GM12878 (cell line): Measurements from ENCODE around the gene GRIP2. TPM values are rescaled to one million over a fixed set of nuclear protein-coding genes. Genes with fewer than 3 reads are reported as not detected.

Experiments used
- ATAC-seq: fragments of 200-7000 bp; cut with Tn5 transposase; 3 replicates; pipeline ENCODE4 v1.9.1; 2020; ENCODE audit warnings: mild to moderate bottlenecking, moderate library complexity
- BruUV-seq: library from RNA; stranded (reverse); fragments of 400-500 nt; replicated peaks from 2 replicates; lab custom pipeline; 2021; lab: Mats Ljungman, UMichigan
- CTCF ChIA-PET: fragments of 300-600 bp; sonication (Branson Sonifier 250); formaldehyde crosslinking; extraction: SDS; loops from one replicate; lab custom pipeline; 2021; ENCODE audit warnings: inconsistent platforms; lab: Yijun Ruan, JAX
- POLR2A ChIA-PET: fragments of 350-600 bp; formaldehyde crosslinking; extraction: SDS; loops from one replicate; lab custom pipeline; 2021; ENCODE audit warnings: inconsistent platforms; lab: Charles Lee
- RAD21 ChIA-PET: fragments of 300-600 bp; sonication (Branson Sonifier 250); formaldehyde crosslinking; loops from one replicate; lab custom pipeline; 2023; ENCODE audit warnings: antibody characterized with exemption; ENCODE audit not compliant: unreplicated experiment; lab: Charles Lee
- SMC1A ChIA-PET: fragments of 300-600 bp; sonication (Branson Sonifier 250); formaldehyde crosslinking; loops from one replicate; lab custom pipeline; 2023; ENCODE audit not compliant: unreplicated experiment, uncharacterized antibody; lab: Charles Lee
- DNase-seq: peaks from one replicate; pipeline ENCODE4 v3.0.0-alpha.2; 2011; ENCODE audit warnings: low read depth, low spot score
- FAIRE-seq: peaks from 3 replicates; lab custom pipeline; 2011; peaks lifted over from hg19 to GRCh38; lab: Jason Lieb, UNC
- H2AFZ ChIP-seq: 2 replicates; pipeline ENCODE4 v1.6.0; 2011; ENCODE audit warnings: low read depth, low read length, control low read depth; ENCODE audit not compliant: control insufficient read depth
- H3K27ac ChIP-seq: 2 replicates; pipeline ENCODE4 v1.5.1; 2011; ENCODE audit warnings: control low read depth; ENCODE audit not compliant: control insufficient read depth, insufficient read depth
- H3K27me3 ChIP-seq, 2 experiments: replicated peaks in 1 of 2; 2 replicates each; pipeline versions ENCODE4 v1.6.0 to v1.6.1; 2011; ENCODE audit warnings: low read length in 1 of 2; ENCODE audit not compliant: control insufficient read depth in 2 of 2, insufficient read depth in 2 of 2
- H3K36me3 ChIP-seq, 2 experiments: 2 replicates each; pipeline ENCODE4 v1.5.1; 2011; ENCODE audit warnings: low read length in 1 of 2; ENCODE audit not compliant: control insufficient read depth in 2 of 2, insufficient read depth in 2 of 2
- H3K4me1 ChIP-seq: 2 replicates; pipeline ENCODE4 v1.6.1; 2011; ENCODE audit warnings: mild to moderate bottlenecking, low read length, moderate library complexity, mixed read lengths; ENCODE audit not compliant: control insufficient read depth, insufficient read depth
- H3K4me2 ChIP-seq: 2 replicates; pipeline ENCODE4 v1.6.0; 2011; ENCODE audit warnings: control low read depth; ENCODE audit not compliant: control insufficient read depth, insufficient read depth
- H3K4me3 ChIP-seq: fragments of 200-600 bp; sonication (generic); 2 replicates; pipeline ENCODE4 v1.5.1; 2016
- H3K79me2 ChIP-seq: 2 replicates; pipeline ENCODE4 v1.6.0; 2011; ENCODE audit warnings: low read length; ENCODE audit not compliant: control insufficient read depth, insufficient read depth
- H3K9ac ChIP-seq: 2 replicates; pipeline ENCODE4 v1.8.0; 2011; ENCODE audit warnings: low read length, control low read depth, mixed read lengths; ENCODE audit not compliant: control insufficient read depth, insufficient read depth
- H3K9me3 ChIP-seq: replicated peaks from 3 replicates; pipeline ENCODE4 v1.5.1; 2011; ENCODE audit warnings: mild to moderate bottlenecking, low read length; ENCODE audit not compliant: control insufficient read depth, insufficient read depth
- H4K20me1 ChIP-seq: 2 replicates; pipeline ENCODE4 v1.6.0; 2011; ENCODE audit not compliant: control insufficient read depth, insufficient read depth
- EGR1 ChIP-seq, 2 experiments: IDR thresholded peaks; 1 replicate in 1 of 2; 2 replicates in 1 of 2; pipeline ENCODE4 v1.6.1; 2011 to 2012; ENCODE audit warnings: low read depth in 2 of 2, low read length in 2 of 2, borderline replicate concordance in 1 of 2, mild to moderate bottlenecking in 1 of 2, moderate library complexity in 1 of 2
- EP300 ChIP-seq, 2 experiments: fragments of 150-350 bp in 1 of 2; IDR thresholded peaks; 2 replicates each; pipeline ENCODE4 v1.6.1; 2011 to 2012; ENCODE audit warnings: low read depth in 2 of 2, low read length in 2 of 2, borderline replicate concordance in 1 of 2, improper control_type of control experiment in 1 of 2, inconsistent platforms in 1 of 2; ENCODE audit not compliant: control insufficient read depth in 1 of 2
- EZH2 ChIP-seq: IDR thresholded peaks from 2 replicates; pipeline ENCODE4 v1.6.1; 2012; ENCODE audit warnings: low read depth, mild to moderate bottlenecking, control low read depth, inconsistent platforms, low read length, borderline replicate concordance; ENCODE audit not compliant: control insufficient read depth
- FOXM1 ChIP-seq: IDR thresholded peaks from 2 replicates; pipeline ENCODE4 v1.6.1; 2012; ENCODE audit warnings: low read depth, mild to moderate bottlenecking, inconsistent platforms, low read length, moderate library complexity
- HDGF ChIP-seq: fragments of 450-650 bp; IDR thresholded peaks from 2 replicates; pipeline ENCODE4 v1.6.1; 2016; ENCODE audit warnings: antibody characterized with exemption
- MYC ChIP-seq: IDR thresholded peaks from 2 replicates; pipeline ENCODE4 v1.6.1; 2011; ENCODE audit warnings: mild to moderate bottlenecking, low read length, moderate library complexity, inconsistent platforms; ENCODE audit not compliant: insufficient read depth, insufficient replicate concordance, insufficient read length, severe bottlenecking
- NFYA ChIP-seq: IDR thresholded peaks from 2 replicates; pipeline ENCODE4 v1.6.1; 2011; ENCODE audit warnings: low read depth, mild to moderate bottlenecking, low read length, improper control_type of control experiment, borderline replicate concordance
- RBBP5 ChIP-seq: fragments of 200-600 bp; sonication (generic); conservative IDR thresholded peaks from 2 replicates; pipeline ENCODE4 v1.6.1; 2016
- RFX5 ChIP-seq: IDR thresholded peaks from 2 replicates; pipeline ENCODE4 v1.6.1; 2011; ENCODE audit warnings: low read depth, low read length, improper control_type of control experiment
- SPI1 ChIP-seq: IDR thresholded peaks from 2 replicates; pipeline ENCODE4 v1.6.1; 2011; ENCODE audit warnings: low read depth, mild to moderate bottlenecking, low read length, moderate library complexity, borderline replicate concordance; ENCODE audit not compliant: insufficient read depth
- SRF ChIP-seq, 2 experiments: IDR thresholded peaks; 2 replicates each; pipeline ENCODE4 v1.6.1; 2011; ENCODE audit warnings: low read depth in 2 of 2, low read length in 2 of 2, mild to moderate bottlenecking in 1 of 2, moderate library complexity in 1 of 2
- ZBED1 ChIP-seq: IDR thresholded peaks from 2 replicates; pipeline ENCODE4 v1.6.1; 2016; ENCODE audit warnings: borderline replicate concordance
- WGBS: methylation state at CpG from one replicate; pipeline ENCODE4 v1.1.6; 2016; ENCODE audit warnings: low lambda C conversion rate; ENCODE audit not compliant: insufficient replicate concordance, insufficient coverage; ENCODE audit errors: missing lambda C conversion rate; 5-methylcytosine and 5-hydroxymethylcytosine counted together
- in situ Hi-C: fragments of 300-500 bp; cut with MboI; formaldehyde crosslinking; loops from 9 replicates; pipeline ENCODE4 v1.14.3; 2018; ENCODE audit warnings: mixed read lengths
- intact Hi-C: fragments of 100-400 bp; cut with micrococcal nuclease; formaldehyde crosslinking; loops from one replicate; pipeline ENCODE4 v1.14.2; 2022; ENCODE audit not compliant: unreplicated experiment
- polyA plus RNA-seq, 11 experiments: library from polyadenylated mRNA; depleted of rRNA in 4 of 11; unstranded in 6 of 11; stranded (reverse) in 5 of 11; fragments of >200 nt; fragmentation: Nextera tagmentation in 4 of 11; fragmentation: Illumina TruSeq in 1 of 11; extraction: Ambion mirVana in 4 of 11; extraction: Trizol in 1 of 11; gene quantifications; 1 replicate in 1 of 11; 2 replicates in 10 of 11; pipeline versions ENCODE4 v1.2.1 to v1.2.3, GENCODE V29; 2011 to 2016; ENCODE audit warnings: inconsistent platforms in 2 of 11, missing spikeins in 2 of 11, low read depth in 1 of 11
- total RNA-seq, 4 experiments: library from RNA; depleted of rRNA in 3 of 4; stranded (reverse); fragments of >200 nt in 3 of 4; fragmentation: Illumina TruSeq in 1 of 4; extraction: Trizol in 1 of 4; gene quantifications; 2 replicates each; pipeline versions ENCODE4 v1.2.1 to v1.2.3, GENCODE V29; 2013 to 2021
- TF ChIP-seq, protein P1 (sequence below): fragments of 450-650 bp; IDR thresholded peaks from 2 replicates; pipeline ENCODE4 v1.6.1; 2017; ENCODE audit warnings: low read depth, mild to moderate bottlenecking, moderate library complexity

The GRIP2 gene
- total and polyA plus RNA-seq, 10 of the 15 experiments (the other 5 are each of a cell fraction or from before 2014, with no cell fraction given), result not detected

DNA sequence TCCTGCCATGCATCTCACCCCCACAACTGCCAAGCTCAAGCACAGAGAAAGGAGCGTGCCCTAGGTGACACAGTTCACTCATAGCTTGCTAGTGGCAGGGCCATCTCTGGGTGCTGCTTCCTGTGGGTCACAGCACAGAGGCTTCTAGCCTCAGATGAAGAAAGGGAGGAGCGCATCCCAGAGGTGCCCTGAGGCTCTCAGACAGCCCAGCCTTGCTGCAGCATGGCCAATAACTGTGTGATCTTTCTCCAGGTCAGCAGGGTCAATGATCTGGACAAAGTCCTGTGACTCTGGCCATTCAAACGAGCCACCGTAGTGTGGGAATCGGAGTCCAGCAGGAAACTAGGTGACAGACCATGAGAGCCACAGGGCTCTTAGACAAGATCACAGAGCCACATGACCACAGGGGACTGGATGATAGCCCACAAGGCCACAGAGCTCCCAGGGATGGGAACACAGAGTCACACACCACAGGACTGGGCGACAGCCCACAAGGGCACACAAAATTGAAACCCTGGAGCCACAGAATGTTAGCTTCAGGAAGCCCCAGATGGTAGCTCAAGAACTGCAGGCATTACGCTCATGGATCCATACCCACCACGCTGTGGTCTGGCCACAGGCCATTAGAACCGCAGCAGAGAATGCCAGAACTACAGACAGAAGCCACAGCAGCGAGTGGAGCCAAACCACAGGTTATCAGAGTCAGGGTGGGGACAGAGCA lies 25.9 kb upstream of the GRIP2 start:
- no peak for FAIRE-seq
- SMC1A ChIA-PET, result no interaction called here
- Histone ChIP-seq H4K20me1 (no peaks in the 10 kb centered on the region), H3K79me2 (no peaks in the 10 kb centered on the region), H3K27me3 (peaks cover 2% of the 10 kb centered on the region in 2 experiments; a peak in 3 of 4 replicates), H3K4me2 (no peak overlapping the region), H3K27ac (no peak overlapping the region), H3K36me3 (no peaks in the 10 kb centered on the region), H3K4me3 (no peak overlapping the region), H3K9ac (no peak overlapping the region), H3K9me3 (no peaks in the 10 kb centered on the region), H2AFZ (no peak overlapping the region), H3K4me1 (no peaks in the 10 kb centered on the region)
- TF ChIP-seq RBBP5, result no peak
- TF ChIP-seq ZBED1, result no peak
- TF ChIP-seq EP300 (IDR thresholded peaks at IDR 0.05; ENCODE audit: borderline replicate concordance in 1 of 2, control insufficient read depth in 1 of 2, low read depth in 2 of 2, low read length in 2 of 2), result no peak
- no peak for TF ChIP-seq SRF (IDR thresholded peaks at IDR 0.05; ENCODE audit: low read depth in 2 of 2, low read length in 2 of 2)
- TF ChIP-seq, protein P1, sequence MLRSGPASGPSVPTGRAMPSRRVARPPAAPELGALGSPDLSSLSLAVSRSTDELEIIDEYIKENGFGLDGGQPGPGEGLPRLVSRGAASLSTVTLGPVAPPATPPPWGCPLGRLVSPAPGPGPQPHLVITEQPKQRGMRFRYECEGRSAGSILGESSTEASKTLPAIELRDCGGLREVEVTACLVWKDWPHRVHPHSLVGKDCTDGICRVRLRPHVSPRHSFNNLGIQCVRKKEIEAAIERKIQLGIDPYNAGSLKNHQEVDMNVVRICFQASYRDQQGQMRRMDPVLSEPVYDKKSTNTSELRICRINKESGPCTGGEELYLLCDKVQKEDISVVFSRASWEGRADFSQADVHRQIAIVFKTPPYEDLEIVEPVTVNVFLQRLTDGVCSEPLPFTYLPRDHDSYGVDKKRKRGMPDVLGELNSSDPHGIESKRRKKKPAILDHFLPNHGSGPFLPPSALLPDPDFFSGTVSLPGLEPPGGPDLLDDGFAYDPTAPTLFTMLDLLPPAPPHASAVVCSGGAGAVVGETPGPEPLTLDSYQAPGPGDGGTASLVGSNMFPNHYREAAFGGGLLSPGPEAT, result no peak
- TF ChIP-seq NFYA, result no peak
- no peak for TF ChIP-seq EGR1 (IDR thresholded peaks at IDR 0.05; ENCODE audit: borderline replicate concordance in 1 of 2, low read depth in 2 of 2, low read length in 2 of 2)
- no peak for TF ChIP-seq FOXM1
- no peak for TF ChIP-seq SPI1
- no peak for TF ChIP-seq HDGF
- no peak for TF ChIP-seq MYC
- no peak for TF ChIP-seq EZH2
- no peak for TF ChIP-seq RFX5
- intact Hi-C loops (no loop called here), in situ Hi-C loops (no loop called here)
- RAD21 ChIA-PET, result no interaction called here
- ATAC-seq, result no peak; the same call in 1 of the 3 replicates
- CTCF ChIA-PET, result no interaction called here
- WGBS, result 14% methylated on average over 10 of the region's 10 CpGs
- no peak for DNase-seq
- BruUV-seq, result no TSS peak
- POLR2A ChIA-PET, result no interaction called here
